ENCODE data around the gene NACA. TPM values are rescaled to one million over a fixed set of nuclear protein-coding genes. Genes with fewer than 3 reads are reported as not detected.
"Not testable (repeated sequence)": the region's sequence is repeated elsewhere in the genome, so short reads cannot be mapped to it uniquely, and the experiment has no call there.

NACA gene
- total RNA-seq, 2 donors from 2014 or later, result 912 to 1,347 TPM

DNA sequence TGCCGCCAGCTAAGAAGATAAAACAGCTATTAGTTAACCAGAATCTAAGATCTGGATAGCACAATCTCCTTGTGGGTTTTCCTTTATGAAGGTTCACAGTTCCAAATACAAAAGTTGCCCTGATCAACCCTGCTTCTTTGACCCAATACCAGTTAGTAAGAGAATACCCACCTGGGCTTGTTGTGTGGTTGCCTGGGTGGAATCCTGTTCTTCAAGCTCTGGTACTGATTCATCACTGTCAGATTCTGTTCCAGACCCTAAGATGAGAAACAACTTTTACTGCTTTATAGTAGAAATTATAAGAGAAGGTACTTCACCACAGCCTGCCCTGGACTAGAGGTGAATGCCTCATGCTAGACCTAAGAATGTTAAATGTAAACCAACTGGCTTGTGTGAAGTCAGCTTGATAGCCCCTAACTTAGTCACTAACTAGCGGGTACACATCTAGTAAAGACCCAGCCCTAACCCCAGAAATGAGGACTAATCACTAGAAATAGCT is 10.6 kb downstream of the NACA start:
- TF ChIP-seq POLR2AphosphoS5 (IDR thresholded peaks at IDR 0.05) (no peak), POLR2A (IDR thresholded peaks at IDR 0.05) (no peak)
- TF ChIP-seq, protein P1, sequence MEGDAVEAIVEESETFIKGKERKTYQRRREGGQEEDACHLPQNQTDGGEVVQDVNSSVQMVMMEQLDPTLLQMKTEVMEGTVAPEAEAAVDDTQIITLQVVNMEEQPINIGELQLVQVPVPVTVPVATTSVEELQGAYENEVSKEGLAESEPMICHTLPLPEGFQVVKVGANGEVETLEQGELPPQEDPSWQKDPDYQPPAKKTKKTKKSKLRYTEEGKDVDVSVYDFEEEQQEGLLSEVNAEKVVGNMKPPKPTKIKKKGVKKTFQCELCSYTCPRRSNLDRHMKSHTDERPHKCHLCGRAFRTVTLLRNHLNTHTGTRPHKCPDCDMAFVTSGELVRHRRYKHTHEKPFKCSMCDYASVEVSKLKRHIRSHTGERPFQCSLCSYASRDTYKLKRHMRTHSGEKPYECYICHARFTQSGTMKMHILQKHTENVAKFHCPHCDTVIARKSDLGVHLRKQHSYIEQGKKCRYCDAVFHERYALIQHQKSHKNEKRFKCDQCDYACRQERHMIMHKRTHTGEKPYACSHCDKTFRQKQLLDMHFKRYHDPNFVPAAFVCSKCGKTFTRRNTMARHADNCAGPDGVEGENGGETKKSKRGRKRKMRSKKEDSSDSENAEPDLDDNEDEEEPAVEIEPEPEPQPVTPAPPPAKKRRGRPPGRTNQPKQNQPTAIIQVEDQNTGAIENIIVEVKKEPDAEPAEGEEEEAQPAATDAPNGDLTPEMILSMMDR (IDR thresholded peaks at IDR 0.05), result no peak
- 88% methylated on average over 2 of the region's 2 CpGs for WGBS
- DNase-seq (ENCODE audit: low spot score), result no peak
- H3K27ac ChIP-seq, result no peak overlapping the region
- H3K4me3 ChIP-seq, result no peak overlapping the region
- H3K27me3 ChIP-seq (replicated peaks; ENCODE audit: insufficient read depth), result no peaks in the 10 kb centered on the region
- peaks cover 3% of the 10 kb centered on the region for H3K4me1 ChIP-seq (replicated peaks)
- peaks cover 17 to 31% of the 10 kb centered on the region in 2 donors for H3K36me3 ChIP-seq
- no peaks in the 10 kb centered on the region for H3K9me3 ChIP-seq
- intact Hi-C loops (cut with DNase I), result no loop called here

DNA sequence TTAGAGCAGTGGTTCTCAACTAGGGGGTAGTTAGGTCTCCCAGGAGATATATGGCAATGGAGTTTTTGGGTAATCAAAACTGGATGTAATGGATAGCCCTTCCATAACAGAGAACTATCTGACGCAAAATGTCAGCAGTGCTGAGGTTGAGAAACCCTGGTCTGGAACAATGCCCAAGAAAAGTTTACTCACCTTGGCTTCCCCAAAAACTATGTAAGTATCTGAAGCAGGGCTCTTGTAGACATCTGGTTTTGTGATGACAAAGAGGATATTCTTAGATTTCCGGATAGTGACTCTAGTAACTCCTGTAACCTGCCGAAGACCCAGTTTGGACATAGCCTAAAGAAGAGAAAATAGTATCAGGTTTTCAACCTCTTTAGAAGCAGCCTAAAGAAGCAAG is 11.8 kb downstream of the NACA start:
- TF ChIP-seq, protein P1 (IDR thresholded peaks at IDR 0.05), result no peak
- TF ChIP-seq POLR2A (IDR thresholded peaks at IDR 0.05) (no peak), POLR2AphosphoS5 (IDR thresholded peaks at IDR 0.05) (no peak)

DNA sequence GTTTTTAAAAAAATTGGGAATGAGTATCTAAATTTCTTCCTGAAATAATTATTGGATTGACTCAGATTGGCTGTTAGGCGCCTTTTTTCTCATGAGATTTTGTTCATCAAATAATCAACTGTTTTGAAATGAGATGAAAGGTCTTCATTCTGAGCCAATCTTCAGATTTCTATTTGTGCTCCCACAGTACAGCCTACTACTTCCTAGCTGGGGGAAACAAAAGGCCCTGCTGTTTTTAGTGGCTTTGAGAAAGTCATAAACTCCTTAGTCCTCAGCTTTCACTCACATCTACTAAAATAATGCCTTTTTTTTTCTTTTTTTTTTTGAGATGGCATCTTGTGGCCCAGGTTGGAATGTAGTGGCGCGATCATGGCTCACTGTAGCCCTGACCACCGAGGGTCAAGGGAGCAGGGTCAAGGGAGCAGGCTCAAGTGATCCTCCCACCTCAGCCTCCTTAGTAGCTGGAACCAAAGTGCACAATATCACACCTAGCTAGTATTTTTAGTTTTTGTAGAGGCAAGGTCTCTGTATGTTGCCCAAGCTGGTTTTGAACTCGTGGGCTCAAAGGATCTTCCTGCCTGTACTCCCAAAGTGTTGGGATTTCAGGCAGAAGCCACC is 15.2 kb downstream of the NACA start:
- Histone ChIP-seq H3K4me3 (no peak overlapping the region), H3K4me1 (replicated peaks) (no peaks in the 10 kb centered on the region), H3K36me3 (peaks cover 16 to 28% of the 10 kb centered on the region in 2 donors), H3K9me3 (no peaks in the 10 kb centered on the region), H3K27ac (no peak overlapping the region), H3K27me3 (replicated peaks; ENCODE audit: insufficient read depth) (no peaks in the 10 kb centered on the region)
- 73% methylated on average over 5 of the region's 5 CpGs for WGBS
- no peak for DNase-seq (ENCODE audit: low spot score)
- intact Hi-C loops (cut with DNase I), result no loop called here
- TF ChIP-seq POLR2A (IDR thresholded peaks at IDR 0.05), result no peak
- TF ChIP-seq, protein P1 (IDR thresholded peaks at IDR 0.05), result no peak

More for the DNA sequence above, 11.8 kb downstream of the NACA start:
- intact Hi-C loops (cut with DNase I), result no loop called here
- H3K27ac ChIP-seq, result no peak overlapping the region
- H3K9me3 ChIP-seq, result no peaks in the 10 kb centered on the region
- DNase-seq (ENCODE audit: low spot score), result no peak
- H3K4me1 ChIP-seq (replicated peaks), result peaks cover 3% of the 10 kb centered on the region
- H3K4me3 ChIP-seq, result no peak overlapping the region
- 77% methylated on average over 3 of the region's 3 CpGs for WGBS
- H3K27me3 ChIP-seq (replicated peaks; ENCODE audit: insufficient read depth), result no peaks in the 10 kb centered on the region
- H3K36me3 ChIP-seq, result peaks cover 16 to 28% of the 10 kb centered on the region in 2 donors

- H3K27ac ChIP-seq; intact Hi-C loops (cut with DNase I); DNase-seq (ENCODE audit: low spot score); H3K27me3 ChIP-seq (replicated peaks; ENCODE audit: insufficient read depth); H3K4me3 ChIP-seq; H3K36me3 ChIP-seq; H3K4me1 ChIP-seq (replicated peaks); H3K9me3 ChIP-seq: not testable (repeated sequence)
- WGBS, result 83% methylated on average over 5 of the region's 5 CpGs
Observed at GRCh38 chr12:56704522-56704921, 20.6 kb downstream of the NACA start.

DNA sequence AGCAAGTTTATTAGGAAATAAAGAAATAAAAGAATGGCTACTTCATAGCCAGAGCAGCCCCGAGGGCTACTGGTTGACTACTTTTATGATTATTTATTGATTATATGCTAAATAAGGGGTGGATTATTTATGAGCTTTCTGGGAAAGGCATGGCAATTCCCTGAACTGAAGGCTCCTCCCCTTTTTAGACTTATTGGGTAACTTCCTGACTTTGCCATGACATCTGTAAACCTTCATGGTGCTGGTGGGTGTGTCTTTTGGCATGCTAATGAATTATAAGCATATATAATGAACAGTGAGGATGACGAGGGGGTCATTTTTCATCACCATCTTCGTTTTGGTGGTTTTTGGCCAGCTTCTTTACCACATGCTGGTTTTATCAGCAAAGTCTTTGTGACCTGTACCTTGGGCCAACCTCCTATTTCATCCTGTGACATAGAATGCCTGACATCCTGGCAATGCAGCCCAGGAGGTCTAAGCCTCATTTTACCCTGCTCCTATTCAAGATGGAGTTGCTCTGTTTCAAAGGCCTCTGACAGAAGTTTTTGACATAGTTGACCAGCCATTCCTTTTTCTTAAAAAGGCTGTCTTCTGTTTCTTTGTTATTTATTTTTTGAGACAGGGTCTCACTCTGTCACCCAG is 26.0 kb downstream of the NACA start:
- H3K36me3 ChIP-seq, result no peaks in the 10 kb centered on the region
- no peak overlapping the region for H3K27ac ChIP-seq
- intact Hi-C loops (cut with DNase I), result no loop called here
- no peaks in the 10 kb centered on the region for H3K27me3 ChIP-seq (replicated peaks; ENCODE audit: insufficient read depth)
- H3K9me3 ChIP-seq, result no peaks in the 10 kb centered on the region
- TF ChIP-seq, protein P1 (IDR thresholded peaks at IDR 0.05), result no peak
- no peaks in the 10 kb centered on the region for H3K4me1 ChIP-seq (replicated peaks)
- 69% methylated on average over 3 of the region's 3 CpGs for WGBS
- no peak for DNase-seq (ENCODE audit: low spot score)
- H3K4me3 ChIP-seq, result no peak overlapping the region
